Stimulated activated CD4-positive, alpha-beta T cell treated with anti-CD3 and anti-CD28 coated beads, Interleukin-4, amount 100 ng/mL, for 24 hours (primary cell): ENCODE measurements around the gene ELFN1.

Source experiments
- DNase-seq: peaks from one replicate; pipeline ENCODE4 v3.0.0-alpha.2; 2020

The ELFN1 gene

DNA sequence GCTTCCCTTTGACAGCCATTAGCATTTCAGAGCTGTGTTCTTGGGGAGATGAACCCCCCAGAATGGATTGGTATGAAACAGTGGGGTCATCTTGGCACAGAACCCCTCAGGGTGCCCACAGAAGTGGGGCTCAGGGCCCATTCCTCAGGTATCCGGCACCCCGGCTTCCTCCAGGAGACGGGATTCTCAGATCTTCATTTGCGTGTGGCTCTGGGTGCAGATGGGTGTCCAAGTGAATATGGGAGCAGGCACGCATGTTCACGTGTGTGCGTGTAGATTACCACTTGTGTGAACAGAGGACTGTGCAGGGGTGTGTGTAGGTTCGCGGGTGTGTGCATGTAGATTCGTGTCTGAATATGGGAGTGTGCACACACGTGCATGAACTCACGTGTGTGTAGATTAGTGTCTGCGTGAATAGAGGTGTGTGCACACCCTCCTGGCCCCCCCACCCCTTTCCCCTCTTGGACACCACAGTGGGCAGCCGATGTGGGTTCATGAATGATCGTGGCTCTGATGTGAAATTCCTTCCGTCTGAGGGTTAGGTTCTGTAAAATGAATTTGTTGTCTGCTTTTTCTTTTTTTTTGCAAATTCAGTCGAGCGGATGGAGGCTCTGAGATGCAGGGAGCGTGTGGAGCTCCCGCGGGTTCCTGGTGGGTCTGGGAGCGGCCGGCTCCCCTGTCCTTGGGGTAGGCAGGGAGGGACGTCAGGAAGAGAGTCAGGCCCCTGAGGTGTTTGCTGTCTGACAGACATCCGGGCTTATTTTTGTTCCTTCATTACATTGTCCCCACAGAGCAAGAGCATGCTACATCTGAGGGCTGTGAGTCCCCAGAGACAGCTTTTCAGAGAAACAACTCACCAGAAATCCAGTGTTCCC lies 7.4 kb downstream of the ELFN1 start:
- no peak for DNase-seq

DNA sequence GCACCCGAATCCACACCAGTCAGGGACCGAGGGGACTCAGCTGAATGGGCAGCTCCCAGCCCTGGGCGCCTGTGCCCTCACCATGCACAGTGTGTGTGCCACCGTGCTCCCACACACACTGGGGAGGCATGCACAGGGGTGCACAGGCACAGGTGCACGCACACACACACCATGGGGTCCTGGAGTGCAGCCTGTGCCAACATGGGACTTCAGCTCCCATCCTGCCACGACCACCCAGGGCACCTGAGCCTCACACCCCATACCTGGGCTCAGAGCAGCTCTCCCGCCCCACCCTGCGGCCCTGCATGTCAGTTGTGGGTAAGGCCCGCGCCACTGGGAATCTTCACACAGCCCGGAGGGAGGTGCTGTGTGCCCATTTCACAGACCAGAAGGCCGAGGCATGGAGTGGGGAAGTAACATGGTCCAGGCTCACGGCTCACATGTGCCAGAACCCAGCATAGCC lies 8.0 kb downstream of the ELFN1 start:
- peak; percentile 2 for DNase-seq

GRCh38 chr7:1678571-1679325 lies 8.7 kb downstream of the ELFN1 start:
- peak; percentile 2 for DNase-seq

DNA sequence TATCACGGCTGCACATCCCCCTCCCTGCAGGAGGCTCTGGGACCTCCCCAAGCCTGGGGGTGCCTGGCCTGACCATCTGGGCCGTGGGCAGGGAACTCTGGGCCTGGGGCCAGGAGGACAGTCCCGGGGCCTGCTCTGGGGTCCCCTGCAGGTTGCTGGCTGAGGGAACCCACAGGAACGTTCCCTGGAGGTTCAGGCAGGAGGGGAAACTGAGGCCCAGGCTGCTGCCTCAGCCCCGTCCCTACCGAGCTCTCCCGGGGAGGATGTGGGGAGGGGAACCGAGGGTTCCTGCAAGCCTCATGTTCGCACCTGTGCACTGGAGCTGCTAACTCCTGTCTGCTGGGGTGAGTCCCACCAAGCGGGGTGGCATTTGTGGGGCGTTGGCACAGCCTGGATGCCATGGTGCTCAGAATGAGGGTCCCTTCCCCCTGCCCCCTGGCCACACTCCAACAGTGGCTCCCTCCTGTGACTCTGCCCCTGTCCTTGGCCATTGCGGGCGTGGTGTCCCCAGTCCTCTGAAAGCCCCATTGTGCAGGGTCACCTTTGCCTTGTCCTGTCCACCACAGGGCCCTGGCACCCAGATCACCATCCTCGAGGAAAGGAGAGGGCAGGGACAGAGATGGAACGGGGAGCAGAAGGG lies 9.4 kb downstream of the ELFN1 start:
- DNase-seq: peak; percentile 2

DNA sequence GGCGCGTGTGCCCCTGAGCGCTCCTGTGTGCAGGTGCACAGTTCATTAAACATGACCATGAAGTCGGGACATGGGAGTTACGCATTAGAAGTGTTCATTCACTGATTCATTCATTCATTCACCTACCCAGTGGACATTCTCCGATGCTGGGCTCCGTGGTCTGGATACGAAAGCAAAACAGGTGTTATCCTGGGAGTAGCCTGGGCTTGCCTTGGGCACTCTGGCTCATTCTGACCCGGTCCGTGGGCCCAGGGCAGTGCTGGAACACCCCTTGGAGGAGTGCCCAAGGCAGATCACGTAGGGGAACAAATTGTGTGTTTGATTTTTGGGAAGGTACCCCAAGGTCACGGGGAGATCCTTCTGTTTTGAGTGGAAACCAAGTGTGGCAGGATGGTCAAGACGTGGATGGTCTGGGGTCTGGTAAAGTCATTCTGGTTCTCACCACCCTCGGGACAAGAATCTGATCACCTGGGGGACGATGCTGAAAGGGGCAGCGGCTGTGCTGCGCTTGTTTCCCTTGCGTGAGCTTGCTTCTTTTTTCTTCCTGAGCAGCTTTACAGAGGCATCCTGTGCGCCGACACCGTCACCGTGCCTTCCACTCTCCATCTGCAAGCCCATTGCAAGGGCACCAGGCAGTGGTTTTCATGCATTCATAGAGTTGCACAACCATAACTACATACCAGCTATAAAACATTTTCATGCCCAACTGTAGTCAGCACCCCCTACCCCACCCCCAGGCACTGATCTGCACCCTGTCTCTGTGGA lies 10.1 kb downstream of the ELFN1 start:
- no peak for DNase-seq

DNA sequence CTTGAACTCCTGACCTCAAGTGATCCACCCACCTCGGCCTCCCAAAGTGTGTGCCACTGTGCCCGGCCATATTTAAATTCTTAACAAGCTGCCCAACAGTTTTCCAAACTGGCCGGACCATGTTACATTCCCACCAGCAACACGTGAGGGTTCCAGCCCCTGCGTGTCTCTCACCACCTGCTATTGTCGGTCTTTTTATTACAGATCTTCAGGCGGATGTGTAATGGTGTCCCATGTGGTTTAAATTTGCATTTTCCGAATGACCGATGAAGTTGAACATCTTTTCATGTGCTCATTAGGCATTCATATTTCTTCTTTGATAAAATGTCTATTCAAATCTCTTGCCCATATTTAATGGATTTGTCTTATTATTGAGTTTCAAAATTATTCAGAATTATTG lies 11.5 kb downstream of the ELFN1 start:
- no peak for DNase-seq

- no peak for DNase-seq
Measured at GRCh38 chr7:1685000-1685624, 15.0 kb downstream of the ELFN1 start.

DNA sequence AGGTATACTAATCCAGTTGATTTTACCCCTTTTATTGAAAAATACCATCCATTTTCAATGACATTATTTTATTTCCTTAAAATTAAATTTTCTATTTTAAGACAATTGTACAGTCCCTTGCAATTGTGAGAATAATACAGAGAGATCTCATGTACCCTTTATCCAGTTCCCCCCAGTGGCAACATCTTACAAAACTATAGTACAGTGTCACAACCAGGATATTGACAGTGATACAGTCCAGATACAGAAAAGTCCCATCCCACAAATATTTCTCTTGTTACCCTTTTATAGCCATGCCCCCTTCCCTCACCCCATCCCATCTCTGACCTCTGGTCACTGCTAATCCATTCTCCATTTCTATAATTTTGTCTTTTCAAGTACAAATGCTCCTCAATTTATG lies 18.5 kb downstream of the ELFN1 start:
- no peak for DNase-seq

DNA sequence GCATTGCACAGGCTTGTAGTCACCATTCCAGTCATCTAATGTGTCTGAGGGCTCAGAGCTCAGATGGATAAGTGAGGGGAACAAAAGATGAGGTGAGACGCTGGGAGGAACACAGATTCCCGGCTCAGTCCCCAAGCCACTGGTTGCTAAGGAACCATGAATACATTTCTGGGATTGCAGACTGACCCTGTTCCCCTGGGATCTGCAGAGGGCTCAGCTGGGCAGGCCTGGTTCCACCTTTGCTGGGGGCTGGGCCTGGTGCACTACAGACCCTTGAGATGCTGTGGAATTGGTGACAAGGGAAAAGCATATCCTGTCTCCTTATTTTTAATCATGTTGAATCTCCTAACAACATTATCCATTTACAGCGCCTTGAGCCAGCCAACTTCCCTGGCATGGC lies 19.2 kb downstream of the ELFN1 start:
- no peak for DNase-seq

DNA sequence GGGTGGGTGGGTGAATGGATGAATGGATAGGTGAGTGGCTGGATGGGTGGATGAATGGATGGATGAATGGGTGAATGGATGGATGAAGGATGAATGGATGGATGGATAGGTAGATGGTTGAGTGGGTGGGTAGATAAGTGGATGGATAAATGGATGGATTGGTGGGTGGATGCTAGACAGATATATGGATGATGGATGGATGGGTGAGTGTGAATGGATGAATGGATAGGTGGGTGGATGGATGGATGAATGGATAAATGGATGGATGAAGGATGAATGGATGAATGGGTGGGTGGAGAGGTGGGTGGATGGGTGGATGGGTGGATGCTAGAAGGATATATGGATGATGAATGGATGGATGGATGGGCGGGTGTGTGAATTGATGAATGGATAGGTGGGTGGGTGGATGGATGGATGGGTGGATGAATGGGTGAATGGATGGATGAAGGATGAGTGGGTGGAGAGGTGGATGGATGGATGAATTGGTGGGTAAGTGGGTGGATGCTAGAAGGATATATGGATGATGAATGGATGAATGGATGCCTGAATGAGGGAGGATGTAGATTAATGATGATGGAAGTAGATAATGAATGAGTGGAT lies 20.4 kb downstream of the ELFN1 start:
- DNase-seq: no peak

GRCh38 chr7:1691096-1691495 lies 21.0 kb downstream of the ELFN1 start:
- DNase-seq: no peak

DNA sequence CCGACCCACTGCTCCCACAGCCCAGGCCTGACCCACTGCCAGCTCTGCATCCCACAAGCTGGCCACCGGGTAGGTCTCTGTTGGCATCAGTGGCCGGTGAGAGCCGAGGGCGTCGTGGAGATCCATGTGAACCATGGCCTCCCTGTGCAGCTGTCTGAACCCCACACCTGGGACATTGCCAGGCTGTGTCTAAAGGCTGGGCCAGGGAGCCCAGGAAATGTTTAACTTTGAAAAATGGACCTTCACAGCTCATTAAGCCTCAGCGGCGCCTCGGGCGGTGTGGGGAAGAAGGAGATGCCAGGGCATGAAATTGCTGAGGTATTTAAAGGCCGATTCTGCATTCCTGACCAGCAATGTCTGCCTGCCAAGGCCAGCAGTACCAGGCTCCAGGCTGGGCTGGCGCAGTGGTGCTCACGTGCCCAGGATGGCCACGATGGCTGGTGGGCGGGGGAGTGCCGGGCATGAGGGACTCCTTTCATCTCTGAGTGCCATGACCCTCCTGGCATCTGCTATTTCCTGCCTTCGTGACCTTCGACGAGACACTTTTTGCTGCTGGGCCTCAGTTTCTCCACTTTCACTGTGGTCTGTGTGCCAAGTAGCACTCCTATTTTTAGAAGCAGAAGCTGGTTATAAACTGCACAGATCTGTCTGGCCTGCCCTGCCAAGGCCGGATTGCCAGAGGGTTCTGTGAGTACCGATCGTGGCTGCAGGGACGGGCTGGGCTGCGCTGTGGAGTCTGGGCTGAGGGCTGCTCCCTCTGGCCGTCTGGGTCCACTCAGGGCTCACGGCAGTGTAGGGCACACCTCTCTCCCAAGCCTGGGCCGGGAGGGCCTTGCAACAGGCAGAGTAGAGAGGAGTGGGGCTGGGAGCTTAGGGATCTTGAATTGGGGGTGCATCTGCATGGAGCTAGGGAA lies 21.8 kb downstream of the ELFN1 start:
- DNase-seq: no peak

DNA sequence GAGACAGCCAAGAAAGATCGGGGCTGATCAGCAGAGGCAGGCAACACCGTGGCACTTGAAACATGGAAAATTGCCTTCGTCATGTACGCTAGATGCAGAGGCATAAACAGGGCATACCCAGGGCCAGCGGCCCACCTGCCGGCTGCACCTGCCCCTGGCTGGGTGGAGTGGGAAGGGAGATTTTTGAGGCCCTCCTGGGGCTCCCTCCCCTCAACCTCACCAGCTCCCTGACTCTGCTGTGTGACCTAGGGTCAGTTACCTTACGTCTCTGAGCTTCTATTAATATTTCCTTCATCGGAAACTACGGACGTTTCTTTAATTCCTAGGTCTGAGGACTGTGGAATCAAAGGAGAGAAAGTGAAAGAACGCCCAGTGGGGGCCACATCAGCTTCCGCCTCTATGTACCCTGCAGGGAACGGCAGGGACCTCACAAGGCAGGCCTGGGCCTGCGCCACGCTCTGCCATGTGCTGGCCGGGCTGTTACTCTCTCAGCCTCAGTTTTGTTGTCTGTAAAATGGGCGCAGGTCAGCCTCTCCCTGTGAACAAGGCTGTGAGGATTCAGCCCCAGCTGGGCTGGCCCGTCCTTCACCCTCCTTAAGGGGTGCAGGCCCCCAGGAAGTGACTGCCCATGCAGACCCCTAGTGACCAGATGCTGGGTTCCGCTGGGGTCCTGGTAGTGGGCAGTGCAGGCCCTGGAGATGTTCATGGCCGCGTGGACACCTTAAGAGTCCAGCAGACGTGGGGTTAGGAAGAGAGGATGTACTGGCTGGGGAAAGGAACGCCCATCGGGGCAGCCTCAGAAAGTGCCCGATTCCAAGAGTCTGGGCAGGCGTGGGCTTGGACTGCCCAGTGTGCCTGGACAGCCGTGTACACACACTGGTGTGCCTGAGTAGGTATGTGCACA lies 22.7 kb downstream of the ELFN1 start:
- DNase-seq: no peak

DNA sequence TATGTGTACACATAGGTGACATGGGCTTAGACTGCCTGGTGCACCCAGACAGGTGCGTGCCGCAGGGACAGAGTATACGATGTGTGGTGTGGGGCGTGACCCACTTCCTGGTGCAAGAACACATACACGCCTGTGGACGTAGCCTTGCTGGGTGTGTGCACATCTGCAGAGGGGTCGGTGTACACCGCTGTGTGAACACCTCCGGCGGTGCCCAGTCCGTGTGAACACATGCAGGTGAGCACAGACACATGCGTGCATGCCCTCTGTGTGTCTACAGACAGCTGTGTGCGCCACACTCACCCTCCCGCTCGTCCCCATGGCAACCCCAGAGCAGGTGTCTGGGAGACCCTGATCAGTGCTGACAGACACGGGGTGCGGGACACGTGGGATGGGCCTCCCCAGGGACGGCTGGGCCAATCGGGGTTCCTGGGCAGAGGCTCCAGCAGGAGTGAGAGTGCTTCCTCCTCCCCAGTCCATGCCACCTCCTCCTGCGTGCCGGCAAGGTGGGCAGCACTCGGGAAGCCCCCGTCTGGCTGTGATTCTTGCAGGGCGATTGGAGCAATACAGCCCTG lies 23.4 kb downstream of the ELFN1 start:
- no peak for DNase-seq

DNA sequence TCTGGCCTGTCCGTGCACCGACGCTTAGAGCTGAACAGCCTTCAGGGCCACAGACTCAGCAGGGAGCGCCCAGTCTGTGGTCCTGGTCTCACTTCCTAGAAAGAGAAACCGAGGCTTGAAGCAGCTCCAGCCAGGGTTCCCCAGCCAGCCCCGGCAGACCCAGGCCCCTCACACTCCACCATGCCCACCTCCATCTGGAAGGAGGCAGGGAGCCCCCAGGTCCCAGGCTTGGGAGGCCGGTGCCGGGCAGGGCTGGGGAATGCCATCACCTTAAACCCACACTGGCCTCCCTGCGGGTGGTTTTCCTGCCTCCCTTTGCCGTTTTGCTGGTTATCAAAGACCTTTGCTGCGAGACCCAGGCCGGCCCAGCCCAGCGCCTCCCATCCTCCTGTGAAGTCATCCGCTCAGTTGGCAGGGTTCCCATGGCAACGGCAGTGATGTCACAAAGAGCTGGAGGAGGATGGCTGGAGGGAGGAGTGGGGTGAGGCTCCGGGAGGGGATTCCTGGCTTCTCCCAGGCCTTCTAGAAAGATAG lies 24.0 kb downstream of the ELFN1 start:
- DNase-seq: no peak

DNA sequence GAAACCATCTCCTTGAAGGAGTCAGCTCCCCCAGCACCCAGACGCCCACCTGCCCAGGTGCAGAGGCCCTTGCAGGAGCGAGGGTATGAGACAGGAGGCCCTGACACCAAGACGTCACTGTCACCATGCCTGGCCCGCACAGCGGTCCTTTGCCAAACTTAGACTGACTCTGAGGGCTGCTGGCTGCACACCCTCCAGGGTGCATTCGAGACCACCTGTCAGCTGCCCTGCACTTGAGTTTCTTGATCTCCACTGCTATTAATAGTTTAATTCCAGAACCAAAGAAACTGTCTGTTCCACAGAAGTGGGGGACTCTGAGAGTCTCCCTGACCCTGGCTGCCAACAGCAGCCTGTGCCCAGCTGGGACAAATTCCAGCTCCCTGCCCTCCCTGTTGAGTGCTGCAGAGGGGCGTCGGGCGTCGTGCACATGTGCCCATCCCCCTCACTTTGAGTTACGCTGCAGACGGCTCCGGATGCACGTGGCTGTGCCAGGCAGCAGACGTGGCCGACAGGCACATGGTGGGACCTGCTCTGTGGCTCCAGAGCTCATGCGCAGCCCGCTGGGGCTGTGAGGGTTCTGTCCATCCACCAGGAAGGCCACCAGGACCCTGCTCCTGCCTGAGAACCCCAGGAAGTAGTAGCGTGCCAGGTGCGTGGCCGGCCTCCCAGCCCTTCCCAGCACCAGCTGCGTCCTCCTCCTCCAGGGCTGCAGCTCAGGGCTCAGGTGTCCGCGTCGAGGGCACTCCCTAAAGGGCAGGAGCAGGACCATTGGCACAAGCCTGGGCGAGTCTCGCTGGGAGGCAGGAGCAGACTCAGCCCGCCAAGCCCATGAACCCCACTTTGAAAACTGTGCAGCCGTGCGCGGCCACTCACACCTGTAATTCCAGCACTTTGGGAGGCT lies 24.8 kb downstream of the ELFN1 start:
- DNase-seq: no peak

DNA sequence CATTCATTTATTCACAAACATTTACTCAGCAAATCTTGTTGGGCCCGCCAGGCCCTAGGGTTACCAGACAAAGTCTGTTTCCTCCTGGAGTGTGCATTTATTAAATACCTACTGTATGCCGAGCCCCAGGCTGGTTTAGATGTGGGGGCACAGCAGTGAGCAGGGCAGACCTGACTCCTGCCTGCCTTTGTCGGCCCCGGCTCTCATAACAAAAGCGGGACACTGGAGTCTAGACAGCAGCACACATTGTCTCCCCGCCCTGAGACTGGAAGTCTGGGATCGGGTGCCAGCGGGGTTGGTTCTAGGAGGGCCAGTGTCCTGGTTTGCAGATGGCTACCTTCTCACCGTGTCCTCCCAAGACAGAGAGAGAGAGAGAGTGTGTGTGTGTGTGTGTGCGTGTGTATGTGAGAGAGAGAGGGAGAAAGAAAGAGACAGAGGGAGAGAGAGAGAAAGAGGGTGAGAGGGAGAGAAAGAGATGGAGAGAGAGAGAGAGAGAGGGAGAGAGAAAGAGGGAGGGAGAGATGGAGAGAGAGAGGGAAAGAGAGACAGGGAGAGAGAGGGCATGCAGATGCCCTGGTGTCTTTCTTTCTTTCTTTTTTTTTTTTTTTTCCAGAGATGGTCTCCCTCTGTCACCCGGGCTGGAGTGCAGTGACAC lies 25.9 kb downstream of the ELFN1 start:
- no peak for DNase-seq
